ENCODE measurements around the gene DYNLRB1.

DYNLRB1 gene

DNA sequence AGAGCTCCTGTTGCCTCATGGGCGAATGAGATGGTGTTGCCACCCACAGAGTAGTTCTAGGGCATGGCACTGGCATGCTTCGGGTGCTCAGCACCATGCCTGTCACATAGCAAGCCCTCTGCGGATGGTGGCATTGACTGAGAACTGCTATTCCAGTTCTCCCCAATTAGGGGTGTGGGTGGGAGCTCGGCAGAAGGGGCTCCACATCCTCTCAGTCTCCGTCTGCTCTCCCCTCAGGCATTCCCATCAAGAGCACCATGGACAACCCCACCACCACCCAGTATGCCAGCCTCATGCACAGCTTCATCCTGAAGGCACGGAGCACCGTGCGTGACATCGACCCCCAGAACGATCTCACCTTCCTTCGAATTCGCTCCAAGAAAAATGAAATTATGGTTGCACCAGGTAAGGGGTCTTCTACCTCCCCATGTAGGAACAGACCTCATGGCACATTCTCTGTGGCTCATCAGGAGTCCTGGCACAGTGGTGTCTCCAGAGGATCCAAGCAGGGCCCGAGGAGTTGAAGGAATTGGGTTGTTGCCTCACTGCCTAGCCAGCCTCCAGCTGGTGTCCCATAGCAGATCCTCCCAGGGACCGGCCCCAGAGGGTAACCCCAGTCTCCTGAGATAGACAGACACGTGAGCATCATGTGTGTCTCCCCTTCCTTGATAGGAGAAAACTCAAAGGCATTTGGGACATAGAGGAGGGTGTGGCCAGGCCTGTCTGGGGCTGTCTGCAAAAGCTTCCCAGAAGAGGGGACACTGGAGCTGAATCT lies 18.4 kb downstream of the DYNLRB1 start:
- DNase-seq (ENCODE audit: low read depth in 2 of 2) = no peak

- no peak for DNase-seq (ENCODE audit: low read depth in 2 of 2)
Observed at GRCh38 chr20:34535301-34535840, 19.1 kb downstream of the DYNLRB1 start.

DNA sequence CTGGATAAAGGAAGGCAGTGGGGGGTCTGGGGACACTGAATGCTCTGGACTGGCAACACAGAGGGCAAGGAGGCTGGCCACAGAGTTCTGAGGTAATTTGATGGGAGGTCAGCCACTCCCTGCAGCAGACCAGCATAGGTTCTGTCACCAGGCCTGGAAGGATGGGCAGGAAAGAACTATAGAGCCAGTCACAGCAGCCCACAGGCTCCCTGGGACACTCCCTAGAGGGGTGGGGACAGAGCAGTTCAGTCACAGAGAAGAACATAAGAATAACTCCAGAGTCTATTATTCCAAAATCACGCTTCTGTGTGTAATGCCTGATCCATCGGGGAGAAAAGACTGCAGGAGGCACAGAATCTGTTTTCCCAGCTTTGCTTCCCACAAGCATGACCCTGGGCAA lies 19.6 kb downstream of the DYNLRB1 start:
- no peak for DNase-seq (ENCODE audit: low read depth in 2 of 2)

DNA sequence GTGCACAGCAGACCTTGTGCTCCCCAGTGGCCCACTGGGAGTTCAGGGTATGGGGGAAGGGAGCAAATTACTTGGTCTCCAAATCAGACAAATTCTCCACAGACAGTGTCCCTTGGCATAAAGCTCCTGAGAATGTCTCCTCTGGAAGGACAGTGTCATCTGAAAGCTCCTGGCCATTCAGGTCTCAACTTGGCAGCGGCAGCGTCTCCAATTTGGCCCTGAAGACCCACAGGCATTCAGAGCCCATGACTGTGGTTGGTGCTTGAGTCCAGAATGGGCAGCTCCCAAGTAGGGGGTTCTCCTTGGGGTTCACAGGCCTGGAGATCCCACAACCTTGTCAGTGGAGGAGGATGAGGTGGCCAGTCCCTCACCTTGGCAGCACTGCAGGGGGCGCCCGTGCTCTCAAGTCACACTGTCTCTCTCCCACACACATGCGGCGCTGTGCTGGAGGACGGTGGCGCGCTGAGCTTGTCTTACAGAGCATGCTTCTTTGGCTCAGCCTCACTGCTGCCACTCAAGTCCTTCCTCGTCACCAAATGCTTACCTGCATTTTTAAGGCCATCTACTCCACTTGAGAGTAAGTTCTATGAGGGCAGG lies 20.7 kb downstream of the DYNLRB1 start:
- peak; percentile 44 to 45 for DNase-seq (ENCODE audit: low read depth in 2 of 2)

- no peak for DNase-seq (ENCODE audit: low read depth in 2 of 2)
Observed at GRCh38 chr20:34537651-34538050, 21.4 kb downstream of the DYNLRB1 start.

DNA sequence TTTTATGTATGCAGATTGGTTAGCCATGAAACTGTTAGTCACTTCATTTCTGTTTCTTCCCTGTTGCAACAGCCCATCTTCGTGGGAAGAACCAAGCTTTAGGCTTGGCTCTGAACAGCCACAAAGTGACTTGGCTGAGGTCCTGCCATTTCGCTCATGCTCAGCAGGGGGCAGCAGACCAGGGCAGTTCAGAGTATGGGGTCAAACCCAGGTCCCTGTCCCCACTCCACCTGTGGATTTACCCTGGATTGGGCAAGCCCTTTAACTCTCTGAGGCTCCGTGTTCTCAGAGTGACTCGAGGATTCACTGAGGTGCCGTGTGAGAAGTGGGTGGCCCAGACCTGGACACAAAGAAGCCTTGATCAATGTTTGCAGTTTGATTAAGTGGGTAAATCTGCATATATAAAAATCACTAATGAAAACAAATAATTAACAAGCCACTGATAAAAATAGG lies 22.5 kb downstream of the DYNLRB1 start:
- peak; percentile 36 to 56 for DNase-seq (ENCODE audit: low read depth in 2 of 2)

GRCh38 chr20:34539756-34540155 lies 23.5 kb downstream of the DYNLRB1 start:
- DNase-seq (ENCODE audit: low read depth in 2 of 2) = no peak

DNA sequence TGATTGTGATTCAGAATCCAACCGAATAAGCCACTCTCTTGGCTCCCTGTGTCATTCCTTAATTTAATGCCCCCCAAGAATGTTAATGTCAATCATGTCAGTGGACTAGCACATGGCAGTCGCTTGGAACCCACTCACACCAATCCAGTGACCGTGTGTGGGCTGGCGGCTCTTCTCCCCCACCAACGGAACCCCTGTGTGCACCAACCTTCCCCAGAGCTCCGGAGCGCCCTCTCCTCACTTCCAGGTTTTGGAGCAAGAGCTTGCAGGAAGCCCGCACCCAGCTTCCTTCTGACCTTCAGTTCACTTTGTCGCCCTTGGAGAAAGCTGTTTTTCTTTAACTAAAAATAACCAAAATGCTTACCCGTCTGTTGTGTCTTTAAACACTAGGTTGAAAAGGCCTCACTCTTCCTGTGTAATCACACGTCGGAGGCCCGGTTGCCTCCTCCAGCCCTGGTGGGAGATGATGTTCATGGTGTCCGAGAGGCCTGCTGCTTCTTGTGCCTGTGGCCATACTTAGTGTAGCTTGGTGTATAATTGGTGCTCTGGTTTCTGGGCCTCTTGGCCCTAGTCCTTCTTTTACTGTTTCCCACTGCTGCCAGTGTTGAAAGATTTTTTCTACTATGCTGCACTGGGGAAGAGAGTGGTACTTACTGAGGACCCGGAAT lies 24.5 kb downstream of the DYNLRB1 start:
- DNase-seq (ENCODE audit: low read depth in 2 of 2) = no peak

GRCh38 chr20:34541264-34541901 lies 25.2 kb downstream of the DYNLRB1 start:
- no peak for DNase-seq (ENCODE audit: low read depth in 2 of 2)

GRCh38 chr20:34541917-34542316 lies 25.7 kb downstream of the DYNLRB1 start:
- no peak for DNase-seq (ENCODE audit: low read depth in 2 of 2)

DNA sequence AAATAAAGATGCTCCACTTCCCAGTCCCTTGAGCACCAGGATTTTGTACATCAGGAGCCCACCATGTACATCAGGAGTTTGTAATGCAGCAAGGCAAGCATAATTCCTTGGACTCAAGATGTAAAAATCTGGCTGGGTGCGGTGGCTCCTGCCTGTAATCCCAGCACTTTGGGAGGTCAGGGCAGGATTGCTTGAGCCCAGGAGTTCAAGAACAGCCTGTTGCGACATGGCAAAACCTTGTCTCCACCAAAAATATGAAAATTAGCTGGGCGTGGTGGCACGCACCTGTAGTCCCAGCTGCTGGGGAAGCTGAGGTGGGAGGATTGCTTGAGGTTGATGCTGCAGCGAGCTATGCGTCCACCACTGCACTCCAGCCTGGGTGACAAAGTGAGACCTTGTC lies 26.2 kb downstream of the DYNLRB1 start:
- DNase-seq (ENCODE audit: low read depth in 2 of 2) = no peak

GRCh38 chr20:34543463-34544056 lies 27.3 kb downstream of the DYNLRB1 start:
- DNase-seq (ENCODE audit: low read depth in 2 of 2) = no peak

DNA sequence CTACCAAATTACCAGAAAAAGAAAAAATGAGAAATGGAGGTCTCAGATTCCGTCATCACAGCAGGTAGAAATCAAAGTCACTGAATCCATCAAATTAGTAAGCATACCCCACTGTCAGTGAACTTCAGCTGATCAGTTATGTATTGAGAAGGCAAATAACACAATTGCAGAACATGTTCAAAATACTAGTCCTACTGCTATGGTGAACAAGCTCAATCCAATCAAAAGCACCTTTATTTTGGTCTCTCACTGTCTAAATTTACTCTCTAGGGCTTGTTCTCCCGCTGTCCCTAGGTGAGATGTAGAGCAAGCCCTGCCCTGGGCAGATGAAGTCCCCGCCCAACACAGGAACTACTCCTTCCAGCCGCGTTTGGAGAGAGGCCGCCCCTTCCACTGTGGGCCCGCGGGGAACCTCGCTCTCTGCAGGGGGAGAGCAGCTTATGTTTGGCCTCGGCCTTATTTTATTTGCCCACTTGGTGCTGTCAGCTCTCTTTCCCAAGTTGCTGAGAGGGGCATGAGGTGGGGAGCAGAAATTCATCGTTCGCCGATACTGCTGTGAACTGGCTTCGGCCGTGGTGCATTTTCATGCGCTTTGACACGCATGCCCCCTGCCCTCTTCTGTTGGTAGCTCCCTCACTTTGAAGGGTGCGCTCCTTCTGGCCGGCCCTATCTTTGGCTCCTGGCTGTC lies 28.0 kb downstream of the DYNLRB1 start:
- DNase-seq (ENCODE audit: low read depth in 2 of 2) = no peak

DNA sequence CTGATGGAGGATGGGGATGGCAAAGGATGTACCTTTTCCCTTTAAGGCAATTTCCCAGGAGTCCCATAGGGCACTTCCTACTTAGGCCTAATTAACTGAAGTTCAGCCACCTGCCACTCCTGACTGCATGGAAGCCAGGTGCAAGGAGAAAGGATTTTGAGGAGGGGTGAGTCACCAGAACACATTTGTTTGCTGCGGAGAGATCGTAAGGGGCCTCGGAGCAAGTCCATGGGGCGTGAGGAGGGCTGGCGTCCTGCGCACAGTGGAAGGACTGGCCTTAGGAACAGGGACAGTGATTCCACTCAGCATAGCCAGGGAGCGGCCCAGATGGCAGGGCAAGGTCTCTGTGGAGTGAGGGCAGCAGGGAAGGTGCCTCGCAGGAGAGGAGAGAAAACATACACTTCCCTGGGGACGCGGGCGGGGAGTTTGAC lies 30.5 kb downstream of the DYNLRB1 start:
- DNase-seq (ENCODE audit: low read depth in 2 of 2) = no peak

- DNase-seq (ENCODE audit: low read depth in 2 of 2) = no peak
Observed at GRCh38 chr20:34547844-34548613, 31.8 kb downstream of the DYNLRB1 start.

DNA sequence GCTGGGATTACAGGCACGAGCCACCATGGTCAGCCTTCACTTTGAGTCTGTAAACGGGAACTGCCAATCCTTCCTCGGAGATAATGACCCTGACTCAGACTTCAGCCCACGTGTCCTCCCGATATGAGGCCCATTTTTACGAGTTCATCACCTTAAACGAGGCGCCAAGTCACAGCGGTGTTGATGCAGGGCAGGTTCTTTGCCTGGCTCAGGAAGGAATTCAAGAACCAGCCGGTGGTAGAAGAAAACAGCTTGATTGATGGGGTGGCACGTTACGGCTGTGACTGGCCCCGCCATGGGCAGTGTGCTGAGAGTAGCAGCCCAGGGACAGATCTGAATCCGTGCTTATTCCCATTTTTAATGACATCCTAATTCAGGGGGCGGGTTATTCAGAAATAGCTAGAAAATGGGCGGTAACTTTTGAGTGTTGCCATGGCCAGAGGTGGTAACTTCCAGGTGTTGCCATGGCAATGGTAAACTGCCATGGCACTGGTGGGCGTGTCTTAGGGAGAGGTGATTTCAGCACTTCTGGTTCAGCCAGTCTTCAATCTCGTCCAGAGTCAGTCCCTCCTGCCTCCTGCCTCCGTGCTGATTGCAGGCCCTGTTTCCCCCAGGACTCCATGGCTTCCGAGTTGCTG lies 33.2 kb downstream of the DYNLRB1 start:
- no peak for DNase-seq (ENCODE audit: low read depth in 2 of 2)

- no peak for DNase-seq (ENCODE audit: low read depth in 2 of 2)
Observed at GRCh38 chr20:34549929-34550305, 33.7 kb downstream of the DYNLRB1 start.

DNA sequence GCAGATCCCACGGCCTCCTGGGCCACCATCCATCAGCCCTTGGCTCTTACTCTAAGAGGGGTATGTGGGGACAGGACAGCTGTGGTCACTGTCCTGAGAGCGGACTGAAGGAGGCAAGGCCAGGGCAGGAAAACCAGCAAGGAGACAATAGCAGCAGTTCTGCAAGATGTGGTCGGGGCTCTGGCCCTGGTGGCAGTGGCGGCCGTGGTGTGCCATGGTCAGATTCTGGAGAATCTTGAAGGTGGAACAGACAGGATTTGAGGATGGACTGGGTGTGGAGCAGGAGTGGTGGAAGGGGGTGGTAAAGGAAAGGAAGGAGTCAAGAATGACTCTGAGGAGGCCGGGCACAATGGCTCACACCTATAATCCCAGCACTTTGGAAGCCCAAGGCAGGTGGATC lies 36.3 kb downstream of the DYNLRB1 start:
- no peak for DNase-seq (ENCODE audit: low read depth in 2 of 2)

DNA sequence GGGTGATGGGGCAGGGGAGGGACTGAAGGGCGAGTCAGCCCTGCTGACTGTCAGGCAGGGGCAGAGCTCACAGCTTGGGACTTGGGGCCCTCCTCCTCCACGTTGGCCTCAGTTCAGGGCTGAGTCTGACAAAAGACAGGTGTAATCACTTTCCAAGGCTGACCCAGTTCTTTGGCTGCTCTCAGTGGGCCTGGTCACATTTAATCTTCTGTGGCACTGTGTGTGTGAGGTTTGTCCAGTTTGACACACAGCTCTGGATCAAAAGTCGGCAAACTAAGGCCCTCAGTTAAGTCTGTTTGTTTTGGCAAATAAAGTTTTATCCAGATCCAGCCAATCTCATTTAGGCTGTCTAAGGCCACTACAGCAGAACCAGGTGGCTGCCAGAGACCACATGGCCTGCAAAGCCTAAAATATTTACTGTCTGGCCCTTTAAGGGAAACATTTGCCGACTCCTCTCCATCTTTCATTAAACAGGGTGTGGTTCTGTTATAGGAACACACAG lies 37.2 kb downstream of the DYNLRB1 start:
- DNase-seq (ENCODE audit: low read depth in 2 of 2) = no peak

DNA sequence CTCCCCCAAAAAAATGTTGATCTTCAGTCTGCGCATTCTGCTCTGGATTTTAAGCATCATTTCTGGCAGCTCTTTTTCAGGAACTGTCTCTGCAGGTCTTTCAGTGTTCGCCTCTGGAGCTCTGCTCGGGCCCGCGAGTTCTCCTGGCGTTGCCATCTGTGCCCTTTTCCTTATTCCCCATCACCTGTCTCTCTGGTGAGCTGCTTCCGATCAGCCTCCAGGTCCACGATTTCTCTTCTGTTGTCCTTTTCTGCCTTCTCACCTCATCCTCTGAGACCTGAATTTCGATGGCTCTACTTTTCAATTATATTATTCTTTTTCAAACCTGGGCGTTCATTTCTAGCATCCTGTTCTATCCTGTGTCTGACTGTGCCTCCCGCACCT lies 41.7 kb downstream of the DYNLRB1 start:
- no peak for DNase-seq (ENCODE audit: low read depth in 2 of 2)
